Measurements from ENCODE around the gene NPAS3.

The NPAS3 gene

DNA sequence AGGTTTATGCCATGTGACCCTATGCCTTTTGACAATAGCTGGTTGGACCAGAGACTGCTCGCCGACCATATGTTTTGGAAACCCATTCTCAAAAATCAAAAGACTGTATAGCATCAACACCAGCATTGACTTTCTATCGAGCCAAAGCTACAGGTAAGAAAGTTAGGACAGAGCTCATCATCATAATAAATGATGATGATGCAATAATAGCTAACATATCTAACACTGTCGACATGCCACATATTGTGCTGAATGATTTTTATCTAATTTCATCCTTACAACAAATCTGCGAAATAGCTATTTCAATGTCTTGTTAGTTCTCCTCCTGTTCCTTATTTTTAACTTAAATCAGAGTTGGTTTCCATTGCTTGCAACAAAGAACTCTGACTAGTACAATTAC, 909.3 kb downstream of the NPAS3 start:
- DNase-seq (ENCODE audit: low read depth in 2 of 3, low spot score in 1 of 3) = no peak

GRCh38 chr14:33848706-33849454, 910.2 kb downstream of the NPAS3 start:
- DNase-seq (ENCODE audit: low read depth in 2 of 3, low spot score in 1 of 3) = peak in 1 of 3 donors; percentile 20

- DNase-seq (ENCODE audit: low read depth in 2 of 3, low spot score in 1 of 3) = no peak
These were observed 910.7 kb downstream of the NPAS3 start for GRCh38 chr14:33849455-33849801.

GRCh38 chr14:33850826-33851225, 912.1 kb downstream of the NPAS3 start:
- DNase-seq (ENCODE audit: low read depth in 2 of 3, low spot score in 1 of 3) = no peak

DNA sequence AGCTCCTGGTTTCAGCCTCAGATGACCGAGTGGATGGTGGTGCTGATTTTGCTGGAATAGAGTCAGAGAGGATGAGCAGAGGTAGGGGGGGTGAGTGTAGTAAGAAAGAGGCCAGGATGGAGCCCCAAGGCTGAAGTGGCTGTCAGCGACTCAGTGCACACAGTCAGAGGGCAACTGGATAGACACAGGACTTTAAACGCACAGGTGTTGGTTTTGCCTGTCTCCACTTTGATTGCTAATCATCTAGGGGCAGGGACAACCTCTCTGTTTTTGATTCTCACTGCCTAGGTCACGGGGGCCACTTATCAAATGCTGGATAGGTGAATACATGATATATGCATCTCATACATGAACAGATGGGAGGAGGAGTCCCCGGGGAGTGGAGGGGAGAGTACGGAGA, 912.7 kb downstream of the NPAS3 start:
- no peak for DNase-seq (ENCODE audit: low read depth in 2 of 3, low spot score in 1 of 3)

DNA sequence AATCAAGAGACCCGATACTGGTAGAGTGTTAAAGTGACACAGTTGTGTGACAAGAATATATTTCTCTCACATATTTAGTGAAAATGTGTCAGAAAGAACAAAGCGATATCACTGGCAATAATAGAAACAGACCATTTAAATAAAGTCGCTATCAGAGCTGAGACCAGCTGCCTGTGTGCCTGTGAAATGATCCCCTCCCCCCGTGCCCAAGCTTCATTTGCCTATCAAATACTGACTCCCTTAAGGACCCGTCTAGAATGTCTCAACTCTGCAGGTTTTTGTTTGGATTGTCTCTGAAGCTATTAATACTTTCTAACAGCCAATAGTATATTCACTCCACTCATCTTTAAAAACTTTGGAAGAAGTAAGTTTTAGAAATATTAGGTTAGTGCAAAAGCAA, 913.3 kb downstream of the NPAS3 start:
- no peak for DNase-seq (ENCODE audit: low read depth in 2 of 3, low spot score in 1 of 3)
